ENCODE results near the gene PRORP. TPM values are rescaled to one million over a fixed set of nuclear protein-coding genes. Genes with fewer than 3 reads are reported as not detected.

PRORP gene
- total and polyA plus RNA-seq, 2 of the 13 experiments (the other 11 are each of a cell fraction or from before 2014, with no cell fraction given) = 48.9 to 88.7 TPM

DNA sequence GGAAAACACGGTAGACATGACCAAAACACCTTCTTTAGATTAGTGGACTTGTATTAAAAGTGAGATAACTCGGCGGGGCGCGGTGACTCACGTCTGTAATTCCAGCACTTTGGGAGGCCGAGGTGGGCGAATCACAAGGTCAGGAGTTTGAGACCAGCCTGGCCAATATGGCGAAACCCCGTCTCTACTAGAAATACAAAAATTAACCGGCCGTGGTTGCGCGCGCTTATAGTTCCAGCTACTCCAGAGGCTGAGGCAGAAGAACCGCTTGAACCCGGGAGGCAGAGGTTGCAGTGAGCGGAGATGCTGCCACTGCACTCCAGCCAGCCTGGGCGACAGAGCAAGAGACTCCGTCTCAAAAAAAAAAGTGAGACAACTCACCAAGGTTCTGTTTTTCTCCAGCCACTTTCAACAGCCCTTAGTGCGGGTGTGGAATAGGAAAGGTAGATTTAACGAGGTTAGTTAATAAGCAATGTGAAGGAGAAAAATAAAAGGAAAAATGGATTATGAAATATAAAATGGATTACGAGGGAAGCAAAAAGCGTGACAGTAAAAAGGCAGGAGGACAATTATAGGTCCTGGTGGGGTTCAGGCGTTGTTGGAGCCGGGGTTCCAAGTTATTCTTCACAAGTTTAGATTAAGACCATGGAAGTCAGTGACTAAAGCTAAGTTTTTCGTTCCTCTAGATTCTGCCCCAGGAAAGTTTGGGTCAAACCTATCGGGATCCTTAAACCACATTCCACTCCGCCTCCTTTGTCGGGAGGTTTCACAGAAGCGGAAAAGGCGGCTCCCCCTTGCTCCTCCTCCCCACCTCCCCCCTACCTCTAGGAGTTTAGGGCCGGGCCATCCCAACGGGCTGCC lies 1.1 kb upstream of the PRORP start:
- intact Hi-C loops (cut with micrococcal nuclease; ENCODE audit: unreplicated experiment) = loop anchor here (10.0 kb wide), 2 partner anchors 446 to 684 kb away; partner anchors contain the start of gene RALGAPA1
- no TSS peak for BruUV-seq (replicated peaks)
- 52% methylated on average over 34 of the region's 34 CpGs for WGBS (ENCODE audit: low lambda C conversion rate)
- peak; percentile 0; the same call in 1 of the 2 replicates for TF ChIP-seq SIX1 (CRISPR knock-in tag; IDR thresholded peaks at IDR 0.05; ENCODE audit: borderline replicate concordance)
- peak in 1 of 2 experiments; percentile 41; a peak in 1 of 4 replicates for TF ChIP-seq EP300 (IDR thresholded peaks at IDR 0.05; ENCODE audit: low read depth in 2 of 2, low read length in 2 of 2)
- no peak for TF ChIP-seq EP300 (CRISPR knock-in tag; IDR thresholded peaks at IDR 0.05; ENCODE audit: borderline replicate concordance)
- no peak for TF ChIP-seq MZF1 (CRISPR knock-in tag; IDR thresholded peaks at IDR 0.05; ENCODE audit: borderline replicate concordance)
- TF ChIP-seq, protein P1, sequence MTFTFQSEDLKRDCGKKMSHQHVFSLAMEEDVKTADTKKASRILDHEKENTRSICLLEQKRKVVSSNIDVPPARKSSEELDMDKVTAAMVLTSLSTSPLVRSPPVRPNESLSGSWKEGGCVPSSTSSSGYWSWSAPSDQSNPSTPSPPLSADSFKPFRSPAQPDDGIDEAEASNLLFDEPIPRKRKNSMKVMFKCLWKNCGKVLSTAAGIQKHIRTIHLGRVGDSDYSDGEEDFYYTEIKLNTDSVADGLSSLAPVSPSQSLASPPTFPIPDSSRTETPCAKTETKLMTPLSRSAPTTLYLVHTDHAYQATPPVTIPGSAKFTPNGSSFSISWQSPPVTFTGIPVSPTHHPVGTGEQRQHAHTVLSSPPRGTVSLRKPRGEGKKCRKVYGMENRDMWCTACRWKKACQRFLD (CRISPR knock-in tag; IDR thresholded peaks at IDR 0.05; ENCODE audit: borderline replicate concordance) = no peak
- peak; percentile 9; the same call in 1 of the 2 replicates for TF ChIP-seq ZNF383 (CRISPR knock-in tag; IDR thresholded peaks at IDR 0.05; ENCODE audit: borderline replicate concordance)
- TF ChIP-seq, protein P2, sequence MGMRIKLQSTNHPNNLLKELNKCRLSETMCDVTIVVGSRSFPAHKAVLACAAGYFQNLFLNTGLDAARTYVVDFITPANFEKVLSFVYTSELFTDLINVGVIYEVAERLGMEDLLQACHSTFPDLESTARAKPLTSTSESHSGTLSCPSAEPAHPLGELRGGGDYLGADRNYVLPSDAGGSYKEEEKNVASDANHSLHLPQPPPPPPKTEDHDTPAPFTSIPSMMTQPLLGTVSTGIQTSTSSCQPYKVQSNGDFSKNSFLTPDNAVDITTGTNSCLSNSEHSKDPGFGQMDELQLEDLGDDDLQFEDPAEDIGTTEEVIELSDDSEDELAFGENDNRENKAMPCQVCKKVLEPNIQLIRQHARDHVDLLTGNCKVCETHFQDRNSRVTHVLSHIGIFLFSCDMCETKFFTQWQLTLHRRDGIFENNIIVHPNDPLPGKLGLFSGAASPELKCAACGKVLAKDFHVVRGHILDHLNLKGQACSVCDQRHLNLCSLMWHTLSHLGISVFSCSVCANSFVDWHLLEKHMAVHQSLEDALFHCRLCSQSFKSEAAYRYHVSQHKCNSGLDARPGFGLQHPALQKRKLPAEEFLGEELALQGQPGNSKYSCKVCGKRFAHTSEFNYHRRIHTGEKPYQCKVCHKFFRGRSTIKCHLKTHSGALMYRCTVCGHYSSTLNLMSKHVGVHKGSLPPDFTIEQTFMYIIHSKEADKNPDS (CRISPR knock-in tag; IDR thresholded peaks at IDR 0.05) = 0 out of 2 replicates have a peak, but pooled peaks have one; percentile 6
- TF ChIP-seq ZNF615 (CRISPR knock-in tag; IDR thresholded peaks at IDR 0.05; ENCODE audit: borderline replicate concordance) = 0 out of 2 replicates have a peak, but pooled peaks have one; percentile 22
- TF ChIP-seq TOPORS (CRISPR knock-in tag; IDR thresholded peaks at IDR 0.05) = peak; percentile 61; the same call in 1 of the 2 replicates
- TF ChIP-seq, protein P3, sequence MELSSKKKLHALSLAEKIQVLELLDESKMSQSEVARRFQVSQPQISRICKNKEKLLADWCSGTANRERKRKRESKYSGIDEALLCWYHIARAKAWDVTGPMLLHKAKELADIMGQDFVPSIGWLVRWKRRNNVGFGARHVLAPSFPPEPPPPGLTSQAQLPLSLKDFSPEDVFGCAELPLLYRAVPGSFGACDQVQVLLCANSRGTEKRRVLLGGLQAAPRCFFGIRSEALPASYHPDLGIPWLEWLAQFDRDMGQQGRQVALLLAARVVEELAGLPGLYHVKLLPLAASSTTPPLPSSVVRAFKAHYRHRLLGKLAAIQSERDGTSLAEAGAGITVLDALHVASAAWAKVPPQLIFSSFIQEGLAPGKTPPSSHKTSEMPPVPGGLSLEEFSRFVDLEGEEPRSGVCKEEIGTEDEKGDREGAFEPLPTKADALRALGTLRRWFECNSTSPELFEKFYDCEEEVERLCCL (CRISPR knock-in tag; IDR thresholded peaks at IDR 0.05; ENCODE audit: borderline replicate concordance) = no peak

More for the DNA sequence above, 1.1 kb upstream of the PRORP start:
- peaks cover 4 to 6% of the 10 kb centered on the region in 2 experiments; a peak in 4 of 5 replicates for H3K36me3 ChIP-seq (replicated peaks in 1 of 2; ENCODE audit: control insufficient read depth in 1 of 2, insufficient read depth in 2 of 2, low read length in 2 of 2)
- no peak for DNase-seq (ENCODE audit: low spot score)
- in situ Hi-C loops (cut with HindIII; ENCODE audit: extremely low pct_ligation_motif_present, low pct_unique_long_range_greater_than_20kb) = loop anchor here (5.0 kb wide), 1 partner anchor 286 kb away; no protein-coding TSS in a partner anchor
- peak overlapping the region; percentile 94 for H2AFZ ChIP-seq (ENCODE audit: low read length)
- H3K4me2 ChIP-seq (ENCODE audit: low read depth, low read length) = peak overlapping the region; percentile 86
- CTCF ChIA-PET (ENCODE audit: low intra/inter-chr PET ratio, low total read pairs) = no interaction called here
- no peaks in the 10 kb centered on the region for H4K20me1 ChIP-seq (ENCODE audit: insufficient read depth, low read length)
- H3K4me3 ChIP-seq (replicated peaks in 1 of 3; ENCODE audit: insufficient read depth in 1 of 3, low read depth in 2 of 3, low read length in 3 of 3) = peak overlapping the region; percentile 82 to 97 (median 86)
- H3K27me3 ChIP-seq (ENCODE audit: control insufficient read depth in 1 of 2, insufficient read depth in 2 of 2, low read length in 2 of 2) = peaks cover 0 to 5% of the 10 kb centered on the region in 2 experiments; a peak in 2 of 5 replicates
- H3K79me2 ChIP-seq (ENCODE audit: insufficient read depth, low read length) = peaks cover 39% of the 10 kb centered on the region
- peak; percentile 79 for FAIRE-seq
- peak overlapping the region; percentile 91 for H3K27ac ChIP-seq (ENCODE audit: extremely low read length, insufficient read depth, low read length)
- H3K9me3 ChIP-seq (ENCODE audit: low read length) = no peaks in the 10 kb centered on the region
- H3K9ac ChIP-seq (ENCODE audit: insufficient read depth, low read depth, low read length) = peak overlapping the region; percentile 90
- POLR2A ChIA-PET = interaction anchor here (0.5 to 4.5 kb wide), 33 partner anchors 10 to 705 kb away, joined by 3 to 78 read pairs (median 4); partner anchors contain the start of genes BAZ1A, BRMS1L, FAM177A1 and NFKBIA
- H3K4me1 ChIP-seq (ENCODE audit: insufficient read depth, low read length) = peaks cover 65% of the 10 kb centered on the region
- ATAC-seq = no peak

Measured in HepG2 (cell line).